ENCODE data around the gene ARFGEF3. TPM values are rescaled to one million over a fixed set of nuclear protein-coding genes. Genes with fewer than 3 reads are reported as not detected.

The ARFGEF3 gene
- total and polyA plus RNA-seq, 2 experiments from 2014 or later, result 5.8 to 24.6 TPM

- H3K36me3 Mint-ChIP-seq (ENCODE audit: low read depth), result no peaks in the 10 kb centered on the region
- no peaks in the 10 kb centered on the region for H3F3A ChIP-seq (replicated peaks; ENCODE audit: low read depth)
- 0 out of 2 replicates have a peak overlapping the region, but pooled peaks have one; percentile 7 for H3K4me2 ChIP-seq
- no peaks in the 10 kb centered on the region for H3K36me3 ChIP-seq (ENCODE audit: insufficient read depth)
- peak; percentile 5 for DNase-seq (ENCODE audit: low spot score)
- no peak overlapping the region for H3K4me3 Mint-ChIP-seq
- peaks cover 37% of the 10 kb centered on the region for H3K4me1 Mint-ChIP-seq
- no peak overlapping the region for H3K4me3 ChIP-seq
- no peak overlapping the region for H3K27ac ChIP-seq (ENCODE audit: low read depth)
- no peak overlapping the region for H2AFZ ChIP-seq
- H3K4me1 ChIP-seq (ENCODE audit: insufficient read depth), result peaks cover 23% of the 10 kb centered on the region
- TF ChIP-seq, protein P1, sequence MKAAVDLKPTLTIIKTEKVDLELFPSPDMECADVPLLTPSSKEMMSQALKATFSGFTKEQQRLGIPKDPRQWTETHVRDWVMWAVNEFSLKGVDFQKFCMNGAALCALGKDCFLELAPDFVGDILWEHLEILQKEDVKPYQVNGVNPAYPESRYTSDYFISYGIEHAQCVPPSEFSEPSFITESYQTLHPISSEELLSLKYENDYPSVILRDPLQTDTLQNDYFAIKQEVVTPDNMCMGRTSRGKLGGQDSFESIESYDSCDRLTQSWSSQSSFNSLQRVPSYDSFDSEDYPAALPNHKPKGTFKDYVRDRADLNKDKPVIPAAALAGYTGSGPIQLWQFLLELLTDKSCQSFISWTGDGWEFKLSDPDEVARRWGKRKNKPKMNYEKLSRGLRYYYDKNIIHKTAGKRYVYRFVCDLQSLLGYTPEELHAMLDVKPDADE (IDR thresholded peaks at IDR 0.05), result no peak
- TF ChIP-seq NANOG (IDR thresholded peaks at IDR 0.05; ENCODE audit: borderline replicate concordance) (no peak), JUNB (IDR thresholded peaks at IDR 0.05; ENCODE audit: unreplicated experiment) (no peak), POLR2AphosphoS5 (IDR thresholded peaks at IDR 0.05; ENCODE audit: low read depth) (no peak), ZNF114 (CRISPR knock-in tag; IDR thresholded peaks at IDR 0.05) (no peak), REST (IDR thresholded peaks at IDR 0.05; ENCODE audit: unreplicated experiment) (no peak)
- TF ChIP-seq, protein P2, sequence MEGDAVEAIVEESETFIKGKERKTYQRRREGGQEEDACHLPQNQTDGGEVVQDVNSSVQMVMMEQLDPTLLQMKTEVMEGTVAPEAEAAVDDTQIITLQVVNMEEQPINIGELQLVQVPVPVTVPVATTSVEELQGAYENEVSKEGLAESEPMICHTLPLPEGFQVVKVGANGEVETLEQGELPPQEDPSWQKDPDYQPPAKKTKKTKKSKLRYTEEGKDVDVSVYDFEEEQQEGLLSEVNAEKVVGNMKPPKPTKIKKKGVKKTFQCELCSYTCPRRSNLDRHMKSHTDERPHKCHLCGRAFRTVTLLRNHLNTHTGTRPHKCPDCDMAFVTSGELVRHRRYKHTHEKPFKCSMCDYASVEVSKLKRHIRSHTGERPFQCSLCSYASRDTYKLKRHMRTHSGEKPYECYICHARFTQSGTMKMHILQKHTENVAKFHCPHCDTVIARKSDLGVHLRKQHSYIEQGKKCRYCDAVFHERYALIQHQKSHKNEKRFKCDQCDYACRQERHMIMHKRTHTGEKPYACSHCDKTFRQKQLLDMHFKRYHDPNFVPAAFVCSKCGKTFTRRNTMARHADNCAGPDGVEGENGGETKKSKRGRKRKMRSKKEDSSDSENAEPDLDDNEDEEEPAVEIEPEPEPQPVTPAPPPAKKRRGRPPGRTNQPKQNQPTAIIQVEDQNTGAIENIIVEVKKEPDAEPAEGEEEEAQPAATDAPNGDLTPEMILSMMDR (conservative IDR thresholded peaks at IDR 0.05; ENCODE audit: low read depth in 2 of 2), result no peak
- H3K79me2 ChIP-seq (replicated peaks; ENCODE audit: insufficient read depth), result no peaks in the 10 kb centered on the region
- ATAC-seq, result peak; percentile 77
- no peaks in the 10 kb centered on the region for H3K9me3 Mint-ChIP-seq
- H3K27ac Mint-ChIP-seq, result no peak overlapping the region
- H3K27me3 ChIP-seq (ENCODE audit: insufficient read depth), result no peaks in the 10 kb centered on the region
- no peaks in the 10 kb centered on the region for H4K20me1 ChIP-seq (replicated peaks; ENCODE audit: insufficient read depth)
- no peaks in the 10 kb centered on the region for H3K9me2 ChIP-seq (ENCODE audit: insufficient read depth)
- H3K27me3 Mint-ChIP-seq (ENCODE audit: insufficient read depth, low read depth, poor library complexity), result no peaks in the 10 kb centered on the region
Measured at GRCh38 chr6:138347864-138348263, 186.1 kb downstream of the ARFGEF3 start.

DNA sequence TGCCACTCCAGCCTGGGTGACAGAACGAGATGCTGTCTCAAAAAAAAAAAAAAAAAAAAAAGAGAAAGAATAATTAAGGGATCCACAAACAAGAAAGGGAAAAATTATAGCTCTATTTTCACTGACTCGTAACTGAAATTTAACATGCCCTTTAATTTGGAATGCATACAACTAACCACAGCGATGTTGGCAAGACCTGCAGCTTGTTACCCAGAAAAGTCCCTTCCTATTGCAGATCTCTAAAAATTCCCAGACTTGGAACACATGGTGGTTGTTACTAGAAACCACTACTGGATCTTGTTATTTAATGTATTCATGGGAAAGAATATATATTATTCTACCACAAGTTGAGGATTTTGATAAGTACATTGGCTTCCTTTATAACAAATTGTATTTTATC is 188.2 kb downstream of the ARFGEF3 start:
- no peak overlapping the region for H3K27ac Mint-ChIP-seq
- no peaks in the 10 kb centered on the region for H3K79me2 ChIP-seq (replicated peaks; ENCODE audit: insufficient read depth)
- no peak overlapping the region for H3K4me3 ChIP-seq
- H3K4me1 Mint-ChIP-seq, result peaks cover 37% of the 10 kb centered on the region
- no peaks in the 10 kb centered on the region for H3K27me3 ChIP-seq (ENCODE audit: insufficient read depth)
- no peak overlapping the region for H3K4me2 ChIP-seq
- no peak overlapping the region for H3K27ac ChIP-seq (ENCODE audit: low read depth)
- DNase-seq (ENCODE audit: low spot score) (no peak), ATAC-seq (no peak)
- H3F3A ChIP-seq (replicated peaks; ENCODE audit: low read depth), result no peaks in the 10 kb centered on the region
- peaks cover 23% of the 10 kb centered on the region for H3K4me1 ChIP-seq (ENCODE audit: insufficient read depth)
- no peaks in the 10 kb centered on the region for H3K27me3 Mint-ChIP-seq (ENCODE audit: insufficient read depth, low read depth, poor library complexity)
- no peaks in the 10 kb centered on the region for H3K9me2 ChIP-seq (ENCODE audit: insufficient read depth)
- H3K9me3 Mint-ChIP-seq, result no peaks in the 10 kb centered on the region
- no peaks in the 10 kb centered on the region for H3K36me3 Mint-ChIP-seq (ENCODE audit: low read depth)
- no peak overlapping the region for H2AFZ ChIP-seq
- no peaks in the 10 kb centered on the region for H4K20me1 ChIP-seq (replicated peaks; ENCODE audit: insufficient read depth)
- no peaks in the 10 kb centered on the region for H3K36me3 ChIP-seq (ENCODE audit: insufficient read depth)
- no peak overlapping the region for H3K4me3 Mint-ChIP-seq
- TF ChIP-seq, protein P3, sequence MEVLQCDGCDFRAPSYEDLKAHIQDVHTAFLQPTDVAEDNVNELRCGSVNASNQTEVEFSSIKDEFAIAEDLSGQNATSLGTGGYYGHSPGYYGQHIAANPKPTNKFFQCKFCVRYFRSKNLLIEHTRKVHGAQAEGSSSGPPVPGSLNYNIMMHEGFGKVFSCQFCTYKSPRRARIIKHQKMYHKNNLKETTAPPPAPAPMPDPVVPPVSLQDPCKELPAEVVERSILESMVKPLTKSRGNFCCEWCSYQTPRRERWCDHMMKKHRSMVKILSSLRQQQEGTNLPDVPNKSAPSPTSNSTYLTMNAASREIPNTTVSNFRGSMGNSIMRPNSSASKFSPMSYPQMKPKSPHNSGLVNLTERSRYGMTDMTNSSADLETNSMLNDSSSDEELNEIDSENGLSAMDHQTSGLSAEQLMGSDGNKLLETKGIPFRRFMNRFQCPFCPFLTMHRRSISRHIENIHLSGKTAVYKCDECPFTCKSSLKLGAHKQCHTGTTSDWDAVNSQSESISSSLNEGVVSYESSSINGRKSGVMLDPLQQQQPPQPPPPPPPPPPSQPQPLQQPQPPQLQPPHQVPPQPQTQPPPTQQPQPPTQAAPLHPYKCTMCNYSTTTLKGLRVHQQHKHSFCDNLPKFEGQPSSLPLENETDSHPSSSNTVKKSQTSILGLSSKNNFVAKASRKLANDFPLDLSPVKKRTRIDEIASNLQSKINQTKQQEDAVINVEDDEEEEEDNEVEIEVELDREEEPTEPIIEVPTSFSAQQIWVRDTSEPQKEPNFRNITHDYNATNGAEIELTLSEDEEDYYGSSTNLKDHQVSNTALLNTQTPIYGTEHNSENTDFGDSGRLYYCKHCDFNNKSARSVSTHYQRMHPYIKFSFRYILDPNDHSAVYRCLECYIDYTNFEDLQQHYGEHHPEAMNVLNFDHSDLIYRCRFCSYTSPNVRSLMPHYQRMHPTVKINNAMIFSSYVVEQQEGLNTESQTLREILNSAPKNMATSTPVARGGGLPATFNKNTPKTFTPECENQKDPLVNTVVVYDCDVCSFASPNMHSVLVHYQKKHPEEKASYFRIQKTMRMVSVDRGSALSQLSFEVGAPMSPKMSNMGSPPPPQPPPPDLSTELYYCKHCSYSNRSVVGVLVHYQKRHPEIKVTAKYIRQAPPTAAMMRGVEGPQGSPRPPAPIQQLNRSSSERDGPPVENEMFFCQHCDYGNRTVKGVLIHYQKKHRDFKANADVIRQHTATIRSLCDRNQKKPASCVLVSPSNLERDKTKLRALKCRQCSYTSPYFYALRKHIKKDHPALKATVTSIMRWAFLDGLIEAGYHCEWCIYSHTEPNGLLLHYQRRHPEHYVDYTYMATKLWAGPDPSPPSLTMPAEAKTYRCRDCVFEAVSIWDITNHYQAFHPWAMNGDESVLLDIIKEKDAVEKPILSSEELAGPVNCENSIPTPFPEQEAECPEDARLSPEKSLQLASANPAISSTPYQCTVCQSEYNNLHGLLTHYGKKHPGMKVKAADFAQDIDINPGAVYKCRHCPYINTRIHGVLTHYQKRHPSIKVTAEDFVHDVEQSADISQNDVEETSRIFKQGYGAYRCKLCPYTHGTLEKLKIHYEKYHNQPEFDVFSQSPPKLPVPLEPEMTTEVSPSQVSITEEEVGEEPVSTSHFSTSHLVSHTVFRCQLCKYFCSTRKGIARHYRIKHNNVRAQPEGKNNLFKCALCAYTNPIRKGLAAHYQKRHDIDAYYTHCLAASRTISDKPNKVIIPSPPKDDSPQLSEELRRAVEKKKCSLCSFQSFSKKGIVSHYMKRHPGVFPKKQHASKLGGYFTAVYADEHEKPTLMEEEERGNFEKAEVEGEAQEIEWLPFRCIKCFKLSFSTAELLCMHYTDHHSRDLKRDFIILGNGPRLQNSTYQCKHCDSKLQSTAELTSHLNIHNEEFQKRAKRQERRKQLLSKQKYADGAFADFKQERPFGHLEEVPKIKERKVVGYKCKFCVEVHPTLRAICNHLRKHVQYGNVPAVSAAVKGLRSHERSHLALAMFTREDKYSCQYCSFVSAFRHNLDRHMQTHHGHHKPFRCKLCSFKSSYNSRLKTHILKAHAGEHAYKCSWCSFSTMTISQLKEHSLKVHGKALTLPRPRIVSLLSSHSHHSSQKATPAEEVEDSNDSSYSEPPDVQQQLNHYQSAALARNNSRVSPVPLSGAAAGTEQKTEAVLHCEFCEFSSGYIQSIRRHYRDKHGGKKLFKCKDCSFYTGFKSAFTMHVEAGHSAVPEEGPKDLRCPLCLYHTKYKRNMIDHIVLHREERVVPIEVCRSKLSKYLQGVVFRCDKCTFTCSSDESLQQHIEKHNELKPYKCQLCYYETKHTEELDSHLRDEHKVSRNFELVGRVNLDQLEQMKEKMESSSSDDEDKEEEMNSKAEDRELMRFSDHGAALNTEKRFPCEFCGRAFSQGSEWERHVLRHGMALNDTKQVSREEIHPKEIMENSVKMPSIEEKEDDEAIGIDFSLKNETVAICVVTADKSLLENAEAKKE (CRISPR knock-in tag; IDR thresholded peaks at IDR 0.05), result no peak
- TF ChIP-seq POLR2AphosphoS5 (IDR thresholded peaks at IDR 0.05; ENCODE audit: low read depth) (no peak), ZNF331 (CRISPR knock-in tag; IDR thresholded peaks at IDR 0.05; ENCODE audit: low read depth) (no peak), EZH2 (IDR thresholded peaks at IDR 0.05; ENCODE audit: low read depth, unreplicated experiment) (no peak)
